GM21423 (cell line): Measurements from ENCODE around the gene GSN.
A peak's percentile ranks its signal among the peaks of the same experiment; 100 is the strongest.

Experiments
- ATAC-seq: cut with Tn5 transposase; IDR thresholded peaks from one replicate; pipeline ENCODE4 v1.9.1; 2021; ENCODE audit warnings: mild to moderate bottlenecking, moderate library complexity; ENCODE audit not compliant: unreplicated experiment

The GSN gene

DNA sequence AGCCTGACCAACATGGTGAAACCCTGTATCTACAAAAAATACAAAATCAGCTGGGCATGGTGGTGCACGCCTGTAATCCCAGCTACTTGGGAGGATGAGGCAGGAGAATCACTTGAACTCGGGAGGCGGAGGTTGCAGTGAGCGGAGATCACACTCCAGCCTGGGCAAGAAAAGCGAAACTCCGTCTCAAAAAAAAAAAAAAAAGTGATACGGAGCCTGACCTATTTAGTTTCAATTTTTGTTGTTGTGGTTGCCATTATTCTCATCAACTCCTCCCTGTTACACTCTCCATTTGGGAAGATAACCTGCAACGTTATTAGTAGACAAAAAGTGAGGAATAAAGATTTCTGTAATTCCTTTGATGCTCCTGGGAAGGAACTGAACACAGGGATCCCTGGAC lies 100.8 kb downstream of the GSN start:
- no peak for ATAC-seq

DNA sequence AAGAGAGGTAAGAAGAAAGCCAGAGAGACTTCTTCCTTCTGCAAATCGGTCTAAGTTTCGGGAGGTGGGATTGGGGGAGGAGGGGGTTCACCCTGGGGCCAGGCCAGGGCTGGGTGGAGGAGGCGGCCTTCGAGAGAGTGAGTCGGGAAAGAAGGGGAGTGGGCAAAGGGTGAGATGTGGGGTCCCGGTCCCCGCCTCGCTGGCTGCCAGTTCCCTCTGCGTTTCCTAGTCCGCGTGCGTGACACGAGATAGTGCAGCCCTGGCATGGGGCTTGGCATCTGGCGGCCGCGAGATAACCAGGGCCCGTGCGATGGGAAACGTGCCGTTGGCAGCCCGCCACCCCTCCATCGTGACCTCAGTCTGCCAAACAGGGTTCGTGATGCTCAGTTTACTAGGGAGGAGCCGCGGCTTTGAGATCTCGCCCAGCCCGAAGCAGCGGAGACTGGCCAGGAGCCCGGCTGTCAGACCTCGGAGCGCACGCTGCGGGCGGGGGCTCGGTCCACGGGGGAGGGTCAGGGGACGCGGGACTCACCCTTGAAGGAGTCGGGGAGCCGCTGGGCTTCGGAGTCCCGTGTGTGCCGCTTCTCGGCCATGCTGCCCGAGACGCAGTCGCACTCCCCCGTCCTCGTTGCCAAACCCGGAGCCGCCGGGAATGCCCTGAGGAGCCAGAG lies 101.8 kb downstream of the GSN start, which contains the start of gene STOM:
Gene STOM (minus strand): TSS at position 656 of the 671 bp plus-strand sequence. CDS start 63 bp downstream, at position 593.
- ATAC-seq = peak; percentile 52

DNA sequence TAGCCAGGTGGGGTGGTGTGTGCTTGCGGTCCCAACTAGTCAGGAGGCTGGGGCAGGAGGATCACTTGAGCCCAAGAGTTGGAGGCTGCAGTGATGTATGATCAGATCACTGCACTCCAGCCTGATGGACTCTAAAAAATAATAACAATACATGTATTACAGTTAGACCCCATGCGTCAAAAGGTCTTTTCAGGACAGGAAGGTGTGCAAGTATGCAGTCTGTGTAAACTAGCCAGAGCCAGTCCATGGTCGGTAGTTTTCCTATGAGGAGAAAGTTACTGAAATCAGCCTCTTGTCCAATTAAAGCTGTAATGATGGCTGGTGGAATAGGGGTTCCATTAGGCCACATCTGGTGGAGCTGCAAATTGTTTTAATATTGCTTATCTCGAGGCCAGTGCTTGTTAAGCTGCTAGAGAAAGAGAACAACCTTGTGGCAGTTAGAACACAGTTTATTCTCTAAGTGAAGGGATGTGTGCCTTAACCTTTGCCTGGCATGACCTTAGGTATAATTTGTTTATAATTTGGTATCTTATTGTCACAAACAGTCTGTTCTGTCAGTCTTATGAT lies 103.6 kb downstream of the GSN start:
- ATAC-seq = no peak

- ATAC-seq = no peak
These were observed 104.5 kb downstream of the GSN start for GRCh38 chr9:121372239-121373010.

DNA sequence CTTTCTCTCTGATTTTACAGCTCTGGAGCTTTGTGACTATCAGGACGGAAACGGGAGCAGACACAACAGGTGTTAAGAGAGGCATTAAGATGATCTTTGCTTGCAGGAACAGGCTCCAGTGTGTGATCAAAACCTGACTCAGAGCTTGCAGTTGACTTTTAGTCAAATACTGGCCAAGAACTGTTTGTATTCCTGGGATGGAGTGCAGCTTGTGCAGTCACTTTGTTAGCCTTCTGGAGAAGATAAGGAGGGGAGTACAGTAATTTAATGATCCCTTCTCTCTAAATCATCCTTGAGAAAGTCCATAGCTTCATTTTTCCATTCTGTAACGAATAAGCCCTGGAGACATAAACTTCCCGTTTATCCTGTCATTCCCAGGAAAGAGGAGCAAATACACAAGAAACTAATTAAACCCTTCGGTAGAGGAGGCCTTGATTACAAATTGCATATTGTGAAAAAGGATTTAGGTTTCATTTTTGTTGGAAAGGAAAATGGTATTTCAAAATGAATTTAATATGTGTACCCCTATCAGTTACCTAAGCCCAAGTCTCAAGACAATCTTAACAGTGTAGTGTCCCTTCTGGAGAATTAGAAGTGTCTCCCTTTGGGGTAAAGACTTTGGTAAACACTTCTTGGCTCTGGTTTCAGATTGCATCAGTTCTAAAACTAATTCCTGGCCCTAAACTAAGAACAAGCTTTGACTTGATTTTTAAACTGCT lies 105.2 kb downstream of the GSN start:
- ATAC-seq = no peak

- no peak for ATAC-seq
These were observed 108.4 kb downstream of the GSN start for GRCh38 chr9:121376214-121376830.

DNA sequence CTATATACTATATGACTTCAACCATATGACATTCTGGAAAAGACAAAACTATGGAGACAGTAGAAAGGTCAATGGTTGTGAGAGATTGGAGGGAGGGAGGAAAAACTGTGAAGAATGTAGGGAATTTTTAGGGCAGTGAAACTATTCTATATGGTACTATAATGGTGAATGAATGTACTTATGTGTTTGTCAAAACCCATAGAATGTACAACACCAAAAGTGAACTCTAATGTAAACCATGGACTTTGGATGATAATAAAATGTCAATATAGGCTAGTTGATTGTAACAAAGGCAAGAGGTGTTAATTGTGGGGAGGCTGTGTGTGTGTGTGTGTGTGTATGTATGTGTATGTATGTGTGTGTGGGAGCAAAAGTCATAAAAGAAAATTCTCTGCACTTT lies 112.9 kb downstream of the GSN start:
- ATAC-seq = no peak
